K562 (cell line): ENCODE data around the gene GMEB2. TPM values are rescaled to one million over a fixed set of nuclear protein-coding genes. Genes with fewer than 3 reads are reported as not detected.

Source experiments
- CBX3 ChIP-seq, 2 experiments: IDR thresholded peaks; 1 replicate in 1 of 2; 2 replicates in 1 of 2; pipeline ENCODE4 v1.6.1; 2012; ENCODE audit warnings: inconsistent platforms in 2 of 2, low read length in 2 of 2, borderline replicate concordance in 1 of 2, control low read depth in 1 of 2
- CREB1 ChIP-seq, 2 experiments: sonication (generic) in 1 of 2; formaldehyde crosslinking in 1 of 2; IDR thresholded peaks; 2 replicates each; pipeline versions ENCODE4 v1.6.1 to v1.8.0; 2012 to 2022; ENCODE audit warnings: inconsistent platforms in 1 of 2, mild to moderate bottlenecking in 1 of 2, missing genetic modification reagents in 1 of 2, moderate library complexity in 1 of 2
- EP300 ChIP-seq: IDR thresholded peaks from 2 replicates; pipeline ENCODE4 v1.6.1; 2012; ENCODE audit warnings: low read length, improper control_type of control experiment
- HOXB6 ChIP-seq: fragments of 250-450 bp; sonication (Bioruptor Pico); IDR thresholded peaks from 2 replicates; pipeline ENCODE4 v1.5.1; 2022; ENCODE audit warnings: mild to moderate bottlenecking, borderline replicate concordance
- JUNB ChIP-seq: fragments of 450-650 bp; formaldehyde crosslinking; conservative IDR thresholded peaks from 2 replicates; pipeline ENCODE4 v1.4.0; 2020; ENCODE audit warnings: mild to moderate bottlenecking
- KAT2B ChIP-seq: IDR thresholded peaks from one replicate; pipeline ENCODE4 v1.6.1; 2012; ENCODE audit warnings: low read depth, mild to moderate bottlenecking, control low read depth, inconsistent platforms, low read length, moderate library complexity
- KLF13 ChIP-seq: fragments of 450-650 bp; IDR thresholded peaks from 2 replicates; pipeline ENCODE4 v1.6.1; 2016; ENCODE audit warnings: missing genetic modification characterization, low read depth, mild to moderate bottlenecking, missing compliant biosample characterization, moderate library complexity, borderline replicate concordance
- L3MBTL2 ChIP-seq: fragments of 450-650 bp; IDR thresholded peaks from 2 replicates; pipeline ENCODE4 v1.6.1; 2016; ENCODE audit warnings: mild to moderate bottlenecking, moderate library complexity
- MXI1 ChIP-seq: IDR thresholded peaks from 2 replicates; pipeline ENCODE4 v1.6.1; 2011; ENCODE audit warnings: low read depth, mild to moderate bottlenecking, improper control_type of control experiment, low read length
- NONO ChIP-seq, 2 experiments: fragments of 200-400 bp in 1 of 2; fragments of 450-650 bp in 1 of 2; formaldehyde crosslinking in 1 of 2; IDR thresholded peaks; 2 replicates each; pipeline ENCODE4 v1.6.1; 2017; ENCODE audit warnings: low read depth in 2 of 2, mild to moderate bottlenecking in 2 of 2, moderate library complexity in 2 of 2, low read length in 1 of 2
- POLR3G ChIP-seq: IDR thresholded peaks from 2 replicates; pipeline ENCODE4 v1.6.1; 2011; ENCODE audit not compliant: insufficient read length, insufficient replicate concordance; ENCODE audit errors: extremely low read depth
- SUPT5H ChIP-seq: fragments of 450-650 bp; IDR thresholded peaks from 2 replicates; pipeline ENCODE4 v1.6.1; 2016
- ZKSCAN3 ChIP-seq: fragments of 250-450 bp; sonication (Bioruptor Pico); IDR thresholded peaks from 2 replicates; pipeline ENCODE4 v1.4.0; 2020
- polyA plus RNA-seq, 8 experiments: library from polyadenylated mRNA; depleted of rRNA in 4 of 8; stranded (reverse) in 5 of 8; unstranded in 3 of 8; fragments of >200 nt; fragmentation: Nextera tagmentation in 2 of 8; fragmentation: Illumina TruSeq in 1 of 8; extraction: Ambion mirVana in 2 of 8; extraction: Trizol in 1 of 8; gene quantifications; 2 replicates each; pipeline versions ENCODE4 v1.2.1 to v1.2.3, GENCODE V29; 2011 to 2014; ENCODE audit warnings: inconsistent platforms in 1 of 8, missing spikeins in 1 of 8
- total RNA-seq, 7 experiments: library from RNA; depleted of rRNA in 6 of 7; stranded (reverse); fragments of >200 nt in 6 of 7; fragmentation: Illumina TruSeq in 2 of 7; extraction: Trizol in 2 of 7; gene quantifications; 2 replicates each; pipeline versions ENCODE4 v1.2.1 to v1.2.3, GENCODE V29; 2011 to 2021; ENCODE audit warnings: low replicate concordance in 1 of 7
- TF ChIP-seq, protein P1 (sequence below): fragments of 450-650 bp; IDR thresholded peaks from 2 replicates; pipeline ENCODE4 v1.6.1; 2018; ENCODE audit not compliant: partially characterized antibody
- TF ChIP-seq, protein P2 (sequence below): fragments of 450-650 bp; IDR thresholded peaks from 2 replicates; pipeline ENCODE4 v1.6.1; 2016; ENCODE audit warnings: mild to moderate bottlenecking
- TF ChIP-seq, protein P3 (sequence below): fragments of 250-450 bp; sonication (Bioruptor Pico); IDR thresholded peaks from 2 replicates; pipeline ENCODE4 v1.9.0; 2021; ENCODE audit warnings: mild to moderate bottlenecking, inconsistent platforms
- TF ChIP-seq, protein P4 (sequence below): fragments of 450-650 bp; IDR thresholded peaks from 2 replicates; pipeline ENCODE4 v1.6.1; 2016

The GMEB2 gene
- total and polyA plus RNA-seq, 9 of the 15 experiments (the other 6 are each of a cell fraction or from before 2014, with no cell fraction given), result 0.03 to 13.9 (median 6.3) TPM

DNA sequence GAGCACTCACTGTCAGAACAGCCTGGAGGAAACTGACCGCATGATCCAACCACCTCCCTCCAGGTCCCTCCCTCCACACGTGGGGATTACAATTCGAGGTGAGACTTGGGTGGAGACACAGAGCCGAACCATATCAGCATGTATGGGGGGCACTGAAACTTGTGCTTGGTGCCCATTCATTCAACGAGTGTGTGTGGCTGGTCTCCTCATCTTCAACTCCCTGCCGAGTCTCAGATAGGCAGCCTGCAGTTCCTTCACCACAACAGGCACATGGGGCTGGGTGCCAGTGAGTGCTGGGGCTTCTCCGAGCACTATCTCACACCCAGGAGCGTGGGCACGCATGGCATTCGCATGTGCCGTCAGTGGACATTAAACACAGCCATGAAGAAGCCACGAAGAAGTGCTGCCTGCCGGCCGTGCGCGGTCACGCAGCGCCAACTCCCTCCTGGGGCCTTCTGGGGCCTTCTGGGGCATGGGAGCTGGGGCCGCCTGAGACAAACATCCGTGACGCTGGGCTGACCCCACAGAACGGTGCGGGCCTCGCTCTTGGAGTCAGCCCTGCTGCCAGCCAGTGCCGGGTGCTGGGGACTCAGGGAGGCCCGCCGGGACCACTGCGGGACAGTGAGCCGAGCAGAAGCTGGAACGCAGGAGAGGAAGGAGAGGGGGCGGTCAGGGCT lies 30.5 kb upstream of the GMEB2 start (continued):
- TF ChIP-seq, protein P1, sequence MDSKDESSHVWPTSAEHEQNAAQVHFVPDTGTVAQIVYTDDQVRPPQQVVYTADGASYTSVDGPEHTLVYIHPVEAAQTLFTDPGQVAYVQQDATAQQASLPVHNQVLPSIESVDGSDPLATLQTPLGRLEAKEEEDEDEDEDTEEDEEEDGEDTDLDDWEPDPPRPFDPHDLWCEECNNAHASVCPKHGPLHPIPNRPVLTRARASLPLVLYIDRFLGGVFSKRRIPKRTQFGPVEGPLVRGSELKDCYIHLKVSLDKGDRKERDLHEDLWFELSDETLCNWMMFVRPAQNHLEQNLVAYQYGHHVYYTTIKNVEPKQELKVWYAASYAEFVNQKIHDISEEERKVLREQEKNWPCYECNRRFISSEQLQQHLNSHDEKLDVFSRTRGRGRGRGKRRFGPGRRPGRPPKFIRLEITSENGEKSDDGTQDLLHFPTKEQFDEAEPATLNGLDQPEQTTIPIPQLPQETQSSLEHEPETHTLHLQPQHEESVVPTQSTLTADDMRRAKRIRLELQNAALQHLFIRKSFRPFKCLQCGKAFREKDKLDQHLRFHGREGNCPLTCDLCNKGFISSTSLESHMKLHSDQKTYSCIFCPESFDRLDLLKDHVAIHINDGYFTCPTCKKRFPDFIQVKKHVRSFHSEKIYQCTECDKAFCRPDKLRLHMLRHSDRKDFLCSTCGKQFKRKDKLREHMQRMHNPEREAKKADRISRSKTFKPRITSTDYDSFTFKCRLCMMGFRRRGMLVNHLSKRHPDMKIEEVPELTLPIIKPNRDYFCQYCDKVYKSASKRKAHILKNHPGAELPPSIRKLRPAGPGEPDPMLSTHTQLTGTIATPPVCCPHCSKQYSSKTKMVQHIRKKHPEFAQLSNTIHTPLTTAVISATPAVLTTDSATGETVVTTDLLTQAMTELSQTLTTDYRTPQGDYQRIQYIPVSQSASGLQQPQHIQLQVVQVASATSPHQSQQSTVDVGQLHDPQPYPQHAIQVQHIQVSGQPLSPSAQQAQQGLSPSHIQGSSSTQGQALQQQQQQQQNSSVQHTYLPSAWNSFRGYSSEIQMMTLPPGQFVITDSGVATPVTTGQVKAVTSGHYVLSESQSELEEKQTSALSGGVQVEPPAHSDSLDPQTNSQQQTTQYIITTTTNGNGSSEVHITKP, result peak; percentile 81
- TF ChIP-seq, protein P2, sequence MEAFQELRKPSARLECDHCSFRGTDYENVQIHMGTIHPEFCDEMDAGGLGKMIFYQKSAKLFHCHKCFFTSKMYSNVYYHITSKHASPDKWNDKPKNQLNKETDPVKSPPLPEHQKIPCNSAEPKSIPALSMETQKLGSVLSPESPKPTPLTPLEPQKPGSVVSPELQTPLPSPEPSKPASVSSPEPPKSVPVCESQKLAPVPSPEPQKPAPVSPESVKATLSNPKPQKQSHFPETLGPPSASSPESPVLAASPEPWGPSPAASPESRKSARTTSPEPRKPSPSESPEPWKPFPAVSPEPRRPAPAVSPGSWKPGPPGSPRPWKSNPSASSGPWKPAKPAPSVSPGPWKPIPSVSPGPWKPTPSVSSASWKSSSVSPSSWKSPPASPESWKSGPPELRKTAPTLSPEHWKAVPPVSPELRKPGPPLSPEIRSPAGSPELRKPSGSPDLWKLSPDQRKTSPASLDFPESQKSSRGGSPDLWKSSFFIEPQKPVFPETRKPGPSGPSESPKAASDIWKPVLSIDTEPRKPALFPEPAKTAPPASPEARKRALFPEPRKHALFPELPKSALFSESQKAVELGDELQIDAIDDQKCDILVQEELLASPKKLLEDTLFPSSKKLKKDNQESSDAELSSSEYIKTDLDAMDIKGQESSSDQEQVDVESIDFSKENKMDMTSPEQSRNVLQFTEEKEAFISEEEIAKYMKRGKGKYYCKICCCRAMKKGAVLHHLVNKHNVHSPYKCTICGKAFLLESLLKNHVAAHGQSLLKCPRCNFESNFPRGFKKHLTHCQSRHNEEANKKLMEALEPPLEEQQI, result no peak
- TF ChIP-seq CREB1 (IDR thresholded peaks at IDR 0.05) (no peak), CREB1 (CRISPR knock-in tag; IDR thresholded peaks at IDR 0.05) (no peak), EP300 (no peak), POLR3G (no peak), L3MBTL2 (peak; percentile 75), MXI1 (peak; percentile 28; the same call in 1 of the 2 replicates), ZKSCAN3 (no peak), JUNB (no peak), CBX3 (IDR thresholded peaks at IDR 0.05; ENCODE audit: borderline replicate concordance in 1 of 2, low read length in 2 of 2) (no peak), KLF13 (no peak), HOXB6 (CRISPR knock-in tag) (no peak), SUPT5H (no peak), NONO (IDR thresholded peaks at IDR 0.05; ENCODE audit: low read depth in 2 of 2, low read length in 1 of 2) (0 out of 4 replicates have a peak, but pooled peaks of 1 of the 2 experiments have one; percentile 26), KAT2B (no peak)
- TF ChIP-seq, protein P3, sequence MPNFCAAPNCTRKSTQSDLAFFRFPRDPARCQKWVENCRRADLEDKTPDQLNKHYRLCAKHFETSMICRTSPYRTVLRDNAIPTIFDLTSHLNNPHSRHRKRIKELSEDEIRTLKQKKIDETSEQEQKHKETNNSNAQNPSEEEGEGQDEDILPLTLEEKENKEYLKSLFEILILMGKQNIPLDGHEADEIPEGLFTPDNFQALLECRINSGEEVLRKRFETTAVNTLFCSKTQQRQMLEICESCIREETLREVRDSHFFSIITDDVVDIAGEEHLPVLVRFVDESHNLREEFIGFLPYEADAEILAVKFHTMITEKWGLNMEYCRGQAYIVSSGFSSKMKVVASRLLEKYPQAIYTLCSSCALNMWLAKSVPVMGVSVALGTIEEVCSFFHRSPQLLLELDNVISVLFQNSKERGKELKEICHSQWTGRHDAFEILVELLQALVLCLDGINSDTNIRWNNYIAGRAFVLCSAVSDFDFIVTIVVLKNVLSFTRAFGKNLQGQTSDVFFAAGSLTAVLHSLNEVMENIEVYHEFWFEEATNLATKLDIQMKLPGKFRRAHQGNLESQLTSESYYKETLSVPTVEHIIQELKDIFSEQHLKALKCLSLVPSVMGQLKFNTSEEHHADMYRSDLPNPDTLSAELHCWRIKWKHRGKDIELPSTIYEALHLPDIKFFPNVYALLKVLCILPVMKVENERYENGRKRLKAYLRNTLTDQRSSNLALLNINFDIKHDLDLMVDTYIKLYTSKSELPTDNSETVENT (CRISPR knock-in tag), result no peak; the same call in 1 of the 2 replicates
- TF ChIP-seq, protein P4, sequence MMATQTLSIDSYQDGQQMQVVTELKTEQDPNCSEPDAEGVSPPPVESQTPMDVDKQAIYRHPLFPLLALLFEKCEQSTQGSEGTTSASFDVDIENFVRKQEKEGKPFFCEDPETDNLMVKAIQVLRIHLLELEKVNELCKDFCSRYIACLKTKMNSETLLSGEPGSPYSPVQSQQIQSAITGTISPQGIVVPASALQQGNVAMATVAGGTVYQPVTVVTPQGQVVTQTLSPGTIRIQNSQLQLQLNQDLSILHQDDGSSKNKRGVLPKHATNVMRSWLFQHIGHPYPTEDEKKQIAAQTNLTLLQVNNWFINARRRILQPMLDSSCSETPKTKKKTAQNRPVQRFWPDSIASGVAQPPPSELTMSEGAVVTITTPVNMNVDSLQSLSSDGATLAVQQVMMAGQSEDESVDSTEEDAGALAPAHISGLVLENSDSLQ, result no peak
